Stimulated activated CD4-positive, alpha-beta T cell treated with anti-CD3 and anti-CD28 coated beads, Interleukin-1b, Interleukin-23, amount 100 ng/mL, for 1 hour (primary cell): ENCODE measurements around the gene SCP2.

ENCODE experiments used
- DNase-seq, 2 donors: peaks; one replicate each; pipeline ENCODE4 v3.0.0-alpha.2; 2020; ENCODE audit warnings: low read depth in 2 of 2

The SCP2 gene, protein sequence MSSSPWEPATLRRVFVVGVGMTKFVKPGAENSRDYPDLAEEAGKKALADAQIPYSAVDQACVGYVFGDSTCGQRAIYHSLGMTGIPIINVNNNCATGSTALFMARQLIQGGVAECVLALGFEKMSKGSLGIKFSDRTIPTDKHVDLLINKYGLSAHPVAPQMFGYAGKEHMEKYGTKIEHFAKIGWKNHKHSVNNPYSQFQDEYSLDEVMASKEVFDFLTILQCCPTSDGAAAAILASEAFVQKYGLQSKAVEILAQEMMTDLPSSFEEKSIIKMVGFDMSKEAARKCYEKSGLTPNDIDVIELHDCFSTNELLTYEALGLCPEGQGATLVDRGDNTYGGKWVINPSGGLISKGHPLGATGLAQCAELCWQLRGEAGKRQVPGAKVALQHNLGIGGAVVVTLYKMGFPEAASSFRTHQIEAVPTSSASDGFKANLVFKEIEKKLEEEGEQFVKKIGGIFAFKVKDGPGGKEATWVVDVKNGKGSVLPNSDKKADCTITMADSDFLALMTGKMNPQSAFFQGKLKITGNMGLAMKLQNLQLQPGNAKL

DNA sequence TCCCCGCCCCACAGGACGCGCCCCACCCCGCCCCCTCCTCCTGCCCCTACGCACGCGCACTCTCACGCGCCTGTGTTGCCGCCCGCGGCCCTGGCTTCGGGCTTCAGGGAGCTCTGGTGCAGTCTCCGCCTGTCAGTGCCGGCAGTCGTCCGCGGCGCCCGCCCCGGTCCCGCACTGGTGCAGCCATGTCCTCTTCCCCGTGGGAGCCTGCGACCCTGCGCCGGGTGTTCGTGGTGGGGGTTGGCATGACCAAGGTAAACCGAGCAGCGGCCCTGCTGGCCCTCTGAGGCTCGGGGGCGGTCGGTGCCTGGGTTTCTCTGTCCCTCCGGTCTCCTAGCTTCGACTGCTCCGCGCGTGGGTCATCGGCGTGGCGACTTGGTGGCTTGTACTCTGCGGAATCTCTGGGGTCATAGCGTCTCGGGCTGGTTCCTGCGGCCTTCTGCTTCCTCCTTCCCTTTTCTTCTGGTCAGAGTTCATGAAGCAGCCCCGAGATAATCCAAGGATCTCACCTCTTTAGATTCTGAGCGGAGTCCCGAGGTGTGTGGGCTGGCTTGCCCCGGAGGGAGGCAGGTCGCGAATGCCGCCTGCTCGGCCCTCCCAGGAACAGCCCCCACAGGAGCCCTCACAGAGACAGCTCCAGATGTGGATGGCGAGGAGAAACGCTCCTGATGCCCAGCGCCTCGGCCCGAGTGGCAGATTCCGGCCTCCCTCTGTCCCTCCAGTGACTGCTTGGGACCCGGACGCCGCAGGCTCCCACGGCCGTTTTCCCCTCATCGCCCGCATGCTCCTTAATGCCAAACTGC lies at the start of gene SCP2:
Gene SCP2, plus strand, starts transcription at position 65 of the 803 bp plus-strand sequence. Its CDS starts 121 bp downstream, at position 186.
- DNase-seq: peak; percentile 34 to 65

DNA sequence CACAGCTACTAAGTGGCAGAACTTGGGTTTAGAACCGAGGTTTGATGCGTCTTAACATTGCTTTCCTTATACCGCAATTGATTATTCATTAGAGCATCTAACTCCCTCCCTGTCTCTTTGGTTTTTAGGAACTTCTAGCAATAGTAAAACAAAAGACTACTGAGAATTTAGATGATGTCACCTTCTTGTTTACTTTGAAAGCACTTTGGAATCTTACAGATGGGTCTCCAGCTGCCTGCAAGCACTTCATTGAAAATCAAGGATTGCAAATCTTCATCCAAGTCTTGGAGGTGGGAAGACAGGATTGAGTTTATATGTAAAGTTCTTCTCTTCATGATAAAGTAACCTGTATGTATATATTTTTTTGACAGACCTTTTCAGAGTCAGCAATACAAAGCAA lies 49.5 kb upstream of the SCP2 start:
- DNase-seq: no peak

DNA sequence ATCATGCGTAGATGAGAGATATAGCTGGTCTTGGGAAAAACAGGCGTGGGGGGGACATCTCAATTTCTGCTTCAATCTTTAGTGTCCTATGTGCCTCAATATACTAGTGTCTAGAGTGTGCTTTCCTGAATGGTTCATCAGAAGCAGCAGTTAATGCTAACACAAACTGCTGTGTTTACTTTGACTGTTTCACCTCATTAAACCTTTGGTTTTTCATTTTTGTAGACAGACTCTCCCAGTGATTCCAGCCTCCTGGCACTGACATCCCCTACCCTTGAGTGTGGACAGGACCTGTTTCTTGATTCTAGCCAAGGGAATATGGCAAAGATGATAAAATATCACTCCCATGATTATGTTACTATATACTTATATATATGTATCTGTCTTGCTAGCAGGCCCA lies 46.9 kb upstream of the SCP2 start:
- DNase-seq: no peak

DNA sequence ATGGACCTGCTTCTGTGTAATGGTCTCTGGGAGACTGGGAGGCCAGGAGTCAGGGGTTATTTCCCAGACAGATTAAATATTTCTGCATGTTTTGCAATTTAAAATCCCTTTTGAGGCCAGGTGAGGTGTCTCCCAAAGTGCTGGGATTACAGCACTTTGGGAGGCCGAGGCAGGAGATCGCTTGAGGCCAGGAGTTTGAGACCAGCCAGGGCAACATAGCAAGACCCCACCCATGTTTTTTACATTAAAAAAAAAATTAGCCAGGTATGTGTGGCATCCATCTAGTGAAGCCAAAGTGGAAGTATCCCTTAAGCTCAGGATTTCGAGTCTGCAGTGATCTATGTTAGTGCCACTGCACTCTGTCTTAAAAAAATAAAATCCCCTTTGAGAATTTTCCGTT lies 39.6 kb upstream of the SCP2 start:
- no peak for DNase-seq

DNA sequence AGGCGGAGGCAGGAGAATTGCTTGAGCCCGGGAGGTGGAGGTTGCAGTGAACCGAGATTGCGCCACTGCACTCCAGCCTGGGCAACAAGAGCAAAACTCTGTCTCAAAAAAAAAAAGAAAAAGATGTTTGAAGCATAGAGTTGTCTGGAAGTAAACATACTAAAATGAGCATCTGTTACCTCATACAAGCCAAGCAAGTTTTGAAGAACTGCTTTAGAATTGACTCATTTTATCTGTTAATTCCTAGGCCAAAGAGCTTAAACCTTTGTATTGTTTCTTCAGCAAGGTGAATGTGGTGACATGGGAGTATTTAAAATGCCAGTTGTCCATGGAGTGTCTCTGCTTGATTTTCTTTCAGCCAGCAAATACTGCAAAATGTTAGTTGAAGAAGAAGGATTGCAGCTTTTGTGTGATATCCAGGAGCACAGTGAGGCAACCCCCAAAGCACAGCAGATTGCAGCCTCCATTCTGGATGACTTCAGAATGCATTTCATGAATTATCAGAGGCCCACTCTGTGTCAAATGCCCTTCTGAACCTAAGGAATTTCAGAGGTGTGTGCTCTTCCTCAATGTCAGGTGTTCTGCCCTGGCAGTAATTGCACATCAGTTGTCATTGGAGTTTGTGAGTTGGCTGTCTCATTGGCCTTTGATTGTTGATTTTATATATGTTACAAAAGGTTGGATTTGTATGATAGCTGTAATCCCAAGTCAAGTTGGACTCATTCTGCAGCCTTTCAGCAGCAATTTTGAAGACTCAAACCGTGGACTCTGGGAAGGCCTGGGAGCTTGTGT lies 34.5 kb upstream of the SCP2 start:
- no peak for DNase-seq

DNA sequence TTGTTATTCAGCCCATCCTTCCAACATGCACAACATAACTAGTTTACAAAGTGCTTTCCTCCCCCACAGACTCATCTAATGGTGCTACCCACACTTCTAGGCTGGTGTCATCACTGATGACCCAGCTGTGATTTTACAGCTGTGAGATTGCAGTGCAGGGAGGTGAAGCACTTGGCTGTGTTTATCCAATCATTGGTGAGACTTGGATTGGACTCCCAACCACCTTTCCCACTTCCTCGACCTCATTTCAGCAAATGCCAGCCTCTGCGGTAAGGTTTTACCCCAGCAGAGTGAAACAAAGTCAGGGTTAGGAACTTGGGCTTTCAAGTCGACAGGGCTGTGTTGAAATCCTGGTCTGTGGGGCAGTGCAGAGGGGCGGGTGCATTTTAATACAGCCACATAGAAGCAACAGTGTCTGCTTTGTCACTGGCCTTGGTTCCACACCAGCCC lies 27.6 kb upstream of the SCP2 start:
- no peak for DNase-seq

DNA sequence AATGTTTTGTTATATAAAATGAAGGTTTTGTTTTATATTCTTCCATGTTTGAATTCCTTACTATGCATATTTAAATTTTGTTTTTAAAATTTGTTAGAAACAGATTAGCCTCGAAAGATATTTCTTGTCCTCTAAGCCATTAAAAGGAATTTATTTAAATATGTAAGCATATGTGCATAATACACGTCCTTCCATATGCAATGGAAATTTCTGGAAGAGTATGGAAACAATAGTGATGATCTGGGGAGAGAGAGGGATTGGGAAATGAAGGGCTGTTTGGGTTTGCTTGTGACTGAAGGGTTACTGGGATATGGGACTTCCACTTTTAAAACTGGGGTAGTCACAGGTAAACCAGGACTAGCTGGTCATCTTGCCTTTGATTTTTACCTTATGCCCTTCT lies 26.7 kb upstream of the SCP2 start:
- DNase-seq: no peak

DNA sequence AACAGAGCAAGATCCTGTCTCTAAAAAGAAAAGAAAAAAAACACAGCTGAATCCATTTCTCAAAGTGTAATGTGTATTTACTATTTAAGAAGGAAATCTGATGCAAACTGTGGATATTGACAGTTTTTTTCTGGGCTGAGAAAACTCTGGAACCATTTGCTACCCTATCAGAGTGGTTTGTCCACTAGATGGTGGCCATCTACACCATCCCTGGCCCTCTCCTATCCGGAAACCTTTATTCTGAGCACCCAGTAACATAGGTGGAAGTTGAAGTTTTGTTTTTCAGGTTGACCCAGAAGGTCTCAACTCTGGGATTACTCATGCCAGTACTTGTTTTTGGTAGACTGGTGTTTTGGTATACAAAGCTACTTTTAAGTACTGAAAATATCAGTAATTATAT lies 25.7 kb upstream of the SCP2 start:
- DNase-seq: no peak

DNA sequence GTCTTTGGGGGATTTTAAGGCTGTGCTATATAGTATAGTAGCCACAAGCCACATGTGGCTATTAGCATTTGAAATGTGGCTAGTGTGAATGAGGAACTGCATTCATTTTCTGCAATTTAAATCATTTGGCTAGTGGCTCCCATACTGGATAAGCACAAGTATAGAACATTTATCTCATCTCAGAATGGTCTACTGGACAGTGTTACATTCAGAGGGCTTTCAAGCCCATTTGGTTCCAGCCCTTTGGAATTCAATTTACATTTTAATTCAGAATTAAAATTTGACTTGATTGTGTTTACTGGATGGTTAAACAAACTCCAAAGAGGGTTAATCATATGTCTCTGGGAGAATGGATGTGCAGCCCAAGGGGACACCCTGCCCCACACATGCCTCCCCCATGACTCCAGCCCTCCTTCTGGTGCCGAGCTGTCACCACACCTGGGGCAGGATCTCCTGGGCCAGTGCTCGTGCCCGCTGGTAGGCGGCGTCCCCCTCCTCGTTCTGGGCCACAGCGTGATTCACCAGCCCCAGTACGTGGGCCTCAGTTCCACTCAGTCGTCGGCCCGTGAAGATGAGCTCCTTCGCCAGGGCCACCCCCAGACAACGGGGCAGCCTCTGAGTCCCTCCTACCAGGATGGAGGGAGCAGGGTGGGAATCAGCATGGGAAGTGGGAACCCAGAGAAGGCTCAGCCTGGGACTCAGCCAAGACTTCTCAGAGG lies 22.7 kb upstream of the SCP2 start:
- DNase-seq: no peak

DNA sequence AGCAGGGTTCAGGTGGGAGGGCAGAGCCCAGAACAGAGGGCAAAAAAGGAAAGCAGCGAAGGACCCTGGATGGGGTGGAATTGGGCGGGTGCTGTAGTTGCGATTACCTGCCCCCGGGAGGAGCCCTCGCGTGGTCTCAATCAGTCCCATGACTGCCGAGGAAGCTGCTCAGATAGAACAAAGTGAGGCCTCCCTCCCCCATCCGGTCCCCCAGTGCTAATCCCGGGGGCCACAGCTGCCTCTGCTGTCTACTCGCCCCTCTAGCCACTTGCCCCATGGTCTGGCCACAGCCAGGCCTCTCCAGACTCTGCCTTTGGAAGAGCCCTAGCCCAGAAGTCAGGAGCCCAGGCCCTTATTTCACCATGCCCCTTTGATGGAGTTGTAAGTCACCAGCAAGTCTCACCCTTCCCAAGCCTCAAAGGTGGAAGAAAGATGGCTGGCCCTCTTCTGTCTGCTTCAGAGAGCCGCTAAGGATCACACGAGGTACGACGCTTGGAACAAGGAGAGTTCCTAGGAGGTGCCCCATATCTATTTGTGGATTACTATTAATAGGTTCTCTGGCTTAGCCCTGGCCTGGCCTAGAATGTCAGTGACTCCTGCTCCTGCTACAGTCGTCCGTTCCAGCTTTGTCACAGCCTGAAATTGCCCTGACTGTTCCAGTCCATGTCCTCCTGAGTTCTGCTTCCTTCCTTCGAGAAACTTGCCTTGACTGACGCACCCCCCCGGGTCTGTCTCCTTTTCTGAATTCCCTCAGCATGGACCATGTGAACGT lies 22.0 kb upstream of the SCP2 start:
- DNase-seq: no peak

DNA sequence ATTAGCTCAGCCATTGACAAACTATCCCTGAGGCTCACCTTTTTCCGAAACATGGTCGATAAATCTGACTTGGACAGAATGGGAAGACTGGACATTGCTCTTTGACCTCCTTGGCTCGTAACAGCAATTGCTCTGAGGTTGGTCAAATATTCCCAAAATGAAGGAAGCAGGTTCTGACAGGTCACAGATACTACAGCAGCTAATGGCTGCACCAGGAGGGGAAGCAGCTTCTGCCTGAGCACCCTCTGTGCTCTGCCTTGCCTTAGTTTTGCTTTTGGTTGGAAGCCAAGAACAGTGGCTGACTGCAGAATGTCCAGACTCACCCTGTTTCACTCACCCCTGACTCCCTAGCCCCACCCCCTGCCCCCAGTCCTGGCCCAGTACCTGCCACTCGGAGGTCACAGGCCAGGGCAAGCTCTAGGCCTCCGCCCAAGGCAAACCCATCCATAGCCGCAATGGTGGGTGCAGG lies 20.9 kb upstream of the SCP2 start:
- no peak for DNase-seq

DNA sequence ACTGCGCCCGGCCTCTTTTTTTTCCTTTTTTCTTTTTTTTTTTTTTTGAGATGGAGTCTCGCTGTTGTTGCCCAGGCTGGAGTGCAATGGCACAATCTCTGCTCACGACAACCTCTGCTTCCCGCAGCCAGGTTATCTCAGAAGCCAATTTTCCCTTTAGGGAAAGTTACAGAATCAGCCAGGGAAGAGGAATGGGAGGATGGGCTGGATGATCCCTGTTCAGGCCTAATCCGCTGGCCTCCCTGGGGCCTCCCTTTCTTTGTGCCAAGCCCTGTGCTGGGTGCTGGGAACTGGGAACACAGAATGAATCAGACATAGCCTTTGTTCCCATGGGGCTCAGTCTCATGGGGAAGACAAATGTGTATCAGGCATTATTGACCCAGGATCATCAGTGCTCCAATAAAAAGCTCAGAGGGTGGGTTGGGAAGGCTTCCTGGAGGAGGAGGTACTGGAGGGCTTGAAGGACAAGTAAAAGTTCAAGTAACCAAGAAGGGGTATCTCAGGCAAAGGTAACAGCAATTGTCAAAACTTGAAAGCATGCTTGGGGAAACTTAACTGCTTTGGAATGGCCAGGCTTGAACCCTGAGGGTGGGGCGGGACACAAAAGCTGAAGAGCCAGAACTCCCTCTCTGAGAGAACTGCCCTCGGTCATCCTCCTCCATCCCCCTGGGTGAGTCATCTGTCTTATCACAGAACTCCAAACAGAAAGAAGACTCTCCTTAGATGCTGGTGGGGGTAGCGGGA lies 19.8 kb upstream of the SCP2 start:
- DNase-seq: no peak

DNA sequence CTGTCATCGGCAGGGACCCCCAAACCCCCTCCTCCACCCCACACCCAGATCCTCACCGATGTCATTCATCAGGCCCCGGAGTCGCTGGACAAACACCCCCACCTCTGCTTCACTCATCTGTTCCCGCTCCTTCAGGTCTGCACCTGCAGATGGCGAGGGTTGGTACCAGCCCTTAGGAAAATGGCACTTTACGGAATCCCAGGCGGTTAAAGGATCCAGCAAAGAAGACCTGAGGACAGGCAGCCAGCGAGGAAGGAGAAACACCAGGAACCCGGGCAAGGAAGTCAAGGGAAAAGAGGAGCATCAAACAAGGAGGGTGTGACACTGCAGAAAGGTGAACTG lies 19.3 kb upstream of the SCP2 start:
- no peak for DNase-seq

DNA sequence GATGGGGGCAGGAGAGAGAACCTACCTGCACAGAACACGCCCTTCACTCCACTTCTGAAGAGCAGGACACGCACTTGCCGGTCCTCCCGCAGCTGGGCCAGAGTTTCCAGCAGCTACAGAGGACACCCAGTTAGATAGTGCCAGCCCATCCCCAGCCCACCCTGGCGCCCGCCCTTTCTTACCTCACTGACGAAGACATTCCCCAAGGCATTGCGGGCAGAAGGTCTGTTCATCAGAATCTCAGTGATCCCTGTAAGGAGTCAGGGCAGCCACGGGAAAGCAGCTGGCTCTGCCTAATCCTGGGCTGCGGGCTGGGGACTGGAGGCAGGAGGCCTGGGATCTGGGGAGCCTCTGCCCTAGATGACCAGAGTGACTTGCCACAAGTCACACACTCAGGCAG lies 15.5 kb upstream of the SCP2 start:
- DNase-seq: no peak

DNA sequence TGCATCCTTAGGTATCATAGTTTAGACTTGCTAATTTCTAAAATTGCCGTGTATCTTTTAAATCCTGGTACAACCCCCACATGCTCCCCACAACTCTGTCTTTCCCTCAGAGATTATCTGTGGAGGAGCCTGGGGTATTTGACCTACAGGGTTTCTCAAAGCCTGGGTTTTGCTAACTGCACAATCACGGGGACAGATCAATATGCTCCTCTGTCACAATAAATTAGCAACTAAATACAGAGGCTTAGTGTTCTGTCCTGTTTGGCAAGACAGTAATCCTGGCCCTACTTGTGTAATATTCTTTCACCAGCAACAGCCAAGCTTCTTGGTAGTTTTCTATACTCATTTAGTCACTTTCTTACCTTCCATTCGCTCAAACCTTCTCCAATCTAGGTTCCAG lies 14.1 kb upstream of the SCP2 start:
- no peak for DNase-seq

DNA sequence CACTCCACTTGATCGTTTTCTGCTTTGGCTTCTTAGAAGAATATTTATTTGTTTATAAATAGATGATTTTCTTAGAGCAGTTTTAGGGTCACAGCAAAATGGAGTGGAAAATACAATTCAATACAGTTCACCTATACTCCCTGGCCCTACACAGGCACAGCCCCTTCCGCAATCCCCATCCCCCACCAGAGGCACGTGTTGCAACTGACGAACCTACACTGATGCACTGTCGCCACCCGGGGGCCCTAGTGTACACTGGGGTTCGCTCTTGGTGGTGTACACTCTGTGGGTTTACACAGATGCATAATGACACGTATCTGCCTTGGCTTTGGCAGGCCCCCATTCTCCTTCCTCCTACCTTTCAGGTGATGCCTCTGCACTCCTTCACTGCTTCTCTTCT lies 13.5 kb upstream of the SCP2 start:
- no peak for DNase-seq

DNA sequence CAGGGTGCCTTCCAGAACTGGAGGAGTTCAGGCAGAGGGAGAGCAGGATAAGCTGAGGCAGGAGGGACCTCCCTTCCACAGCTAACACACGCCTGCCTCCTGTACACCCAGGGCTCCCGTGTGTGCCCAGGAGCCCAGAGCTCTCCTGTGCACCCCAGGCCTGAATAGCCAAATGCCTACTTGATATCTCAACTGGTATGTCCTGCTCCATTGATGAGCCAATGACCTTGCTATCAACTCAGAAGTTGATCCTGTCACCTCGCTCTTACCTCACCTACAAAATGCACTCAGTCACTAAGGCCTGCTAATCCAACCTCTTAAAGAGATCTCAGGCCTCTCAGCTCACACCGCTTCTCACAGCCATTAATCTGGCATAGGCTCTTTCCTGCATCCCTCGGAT lies 12.6 kb upstream of the SCP2 start:
- DNase-seq: no peak

DNA sequence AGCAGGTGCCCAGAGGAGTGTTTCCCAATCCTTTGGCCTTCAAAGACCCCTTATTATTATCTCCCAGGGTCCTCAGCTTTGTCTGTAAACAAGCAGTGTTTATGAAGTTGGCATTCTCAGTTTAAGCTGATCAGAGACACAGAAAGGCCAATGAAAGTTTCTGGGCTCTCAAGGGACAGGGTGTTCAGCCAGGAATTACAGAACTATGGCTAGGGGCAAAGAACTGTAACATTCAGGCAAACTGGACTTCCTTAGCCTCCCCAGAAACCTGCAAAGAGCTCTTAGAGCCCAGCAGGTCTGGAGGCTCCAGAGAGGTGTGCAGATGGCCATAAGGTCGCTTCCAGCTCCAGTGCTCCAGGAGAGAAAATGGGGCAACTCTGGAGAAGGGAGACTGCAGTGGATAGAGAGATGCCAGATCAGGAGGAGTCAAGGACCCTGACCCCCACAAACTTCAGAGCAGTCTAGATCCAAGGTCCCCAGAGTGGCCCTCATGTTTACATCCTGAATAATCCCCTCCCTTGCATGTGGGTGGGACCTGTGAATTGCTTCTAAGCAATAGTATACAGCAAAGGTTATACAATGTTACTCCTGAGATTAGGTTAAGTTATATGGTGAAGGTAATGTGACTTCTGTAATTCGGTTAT lies 11.7 kb upstream of the SCP2 start:
- no peak for DNase-seq

DNA sequence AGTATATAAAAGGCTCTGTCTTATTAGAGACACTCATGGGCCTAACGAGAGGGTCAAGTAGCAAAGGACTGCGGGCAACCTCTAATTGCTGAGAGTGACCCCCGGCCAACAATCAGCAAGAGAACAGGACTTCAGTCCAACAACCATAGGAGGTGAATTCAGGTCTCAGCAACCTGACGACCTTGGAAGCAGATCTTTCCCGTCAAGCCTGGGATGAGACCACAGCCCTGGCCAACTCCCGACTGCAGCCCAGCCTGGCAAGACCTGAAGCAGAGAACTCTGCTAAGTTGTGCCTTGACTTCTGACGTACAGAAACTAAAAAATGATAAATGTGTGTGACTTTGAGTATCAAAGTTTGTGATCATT lies 11.2 kb upstream of the SCP2 start:
- DNase-seq: no peak
